RWPE2 (cell line): Measurements from ENCODE around the gene NOL9.

ENCODE experiments used
- ATAC-seq: fragments of 200-7000 bp; cut with Tn5 transposase; 3 replicates; pipeline ENCODE4 v1.9.1; 2021; ENCODE audit warnings: low read depth
- DNase-seq: peaks from one replicate; pipeline ENCODE4 v3.0.0-alpha.2; 2020; ENCODE audit warnings: low spot score
- H3K27ac ChIP-seq: fragments of 450-650 bp; 2 replicates; pipeline ENCODE4 v1.5.1; 2017; ENCODE audit warnings: mild to moderate bottlenecking; ENCODE audit not compliant: poor library complexity, severe bottlenecking
- H3K27me3 ChIP-seq: fragments of 250-450 bp; sonication (Bioruptor Pico); 2 replicates; pipeline ENCODE4 v1.5.1; 2021; ENCODE audit warnings: mild to moderate bottlenecking, moderate library complexity; ENCODE audit not compliant: insufficient read depth, poor library complexity, severe bottlenecking
- H3K36me3 ChIP-seq: fragments of 250-450 bp; sonication (Bioruptor Pico); 2 replicates; pipeline ENCODE4 v1.5.1; 2020; ENCODE audit warnings: low read depth, mild to moderate bottlenecking, moderate library complexity
- H3K4me1 ChIP-seq: fragments of 250-450 bp; sonication (Bioruptor Pico); 2 replicates; pipeline ENCODE4 v1.5.1; 2021; ENCODE audit warnings: mild to moderate bottlenecking, moderate library complexity; ENCODE audit not compliant: insufficient read depth, poor library complexity, severe bottlenecking
- H3K4me3 ChIP-seq: fragments of 250-450 bp; sonication (Bioruptor Pico); 2 replicates; pipeline ENCODE4 v1.5.1; 2021; ENCODE audit warnings: mild to moderate bottlenecking, moderate library complexity; ENCODE audit not compliant: severe bottlenecking
- H3K9me3 ChIP-seq: fragments of 250-450 bp; sonication (Bioruptor Pico); 2 replicates; pipeline ENCODE4 v1.5.1; 2021; ENCODE audit warnings: mild to moderate bottlenecking, moderate library complexity; ENCODE audit not compliant: severe bottlenecking
- CTCF ChIP-seq: fragments of 450-650 bp; IDR thresholded peaks from one replicate; pipeline ENCODE4 v1.5.1; 2017; ENCODE audit warnings: mild to moderate bottlenecking, moderate library complexity; ENCODE audit not compliant: poor library complexity, severe bottlenecking

NOL9 gene

GRCh38 chr1:6497867-6498575 lies 56.3 kb downstream of the NOL9 start:
- Histone ChIP-seq H3K27me3 (no peaks in the 10 kb centered on the region), H3K4me3 (peak overlapping the region; percentile 58), H3K4me1 (no peaks in the 10 kb centered on the region), H3K9me3 (no peaks in the 10 kb centered on the region), H3K27ac (peak overlapping the region; percentile 34), H3K36me3 (no peaks in the 10 kb centered on the region)
- ATAC-seq = no peak
- TF ChIP-seq CTCF = no peak
- no peak for DNase-seq

GRCh38 chr1:6497215-6497866 lies 57.0 kb downstream of the NOL9 start:
- peaks cover 1% of the 10 kb centered on the region for H3K4me1 ChIP-seq
- TF ChIP-seq CTCF = no peak
- ATAC-seq = peak; percentile 71

GRCh38 chr1:6496890-6497214 lies 57.5 kb downstream of the NOL9 start:
- H3K36me3 ChIP-seq = no peaks in the 10 kb centered on the region
- no peaks in the 10 kb centered on the region for H3K9me3 ChIP-seq
- peak overlapping the region; percentile 58 for H3K4me3 ChIP-seq
- ATAC-seq (no peak), DNase-seq (no peak)
- no peak for TF ChIP-seq CTCF
- H3K27ac ChIP-seq = peak overlapping the region; percentile 34
- H3K27me3 ChIP-seq = no peaks in the 10 kb centered on the region
- H3K4me1 ChIP-seq = peaks cover 6% of the 10 kb centered on the region

More at GRCh38 chr1:6497215-6497866, 57.0 kb downstream of the NOL9 start:
- Histone ChIP-seq H3K27ac (peak overlapping the region; percentile 34), H3K9me3 (no peaks in the 10 kb centered on the region), H3K36me3 (no peaks in the 10 kb centered on the region), H3K4me3 (peak overlapping the region; percentile 58), H3K27me3 (no peaks in the 10 kb centered on the region)
- DNase-seq = peak; percentile 64

GRCh38 chr1:6496365-6496721 lies 58.0 kb downstream of the NOL9 start:
- H3K27me3 ChIP-seq = no peaks in the 10 kb centered on the region
- ATAC-seq (no peak), DNase-seq (no peak)
- peaks cover 9% of the 10 kb centered on the region for H3K4me1 ChIP-seq
- no peaks in the 10 kb centered on the region for H3K36me3 ChIP-seq
- H3K4me3 ChIP-seq = peak overlapping the region; percentile 58
- H3K9me3 ChIP-seq = no peaks in the 10 kb centered on the region
- TF ChIP-seq CTCF = no peak
- peak overlapping the region; percentile 34 for H3K27ac ChIP-seq
